Measurements from ENCODE around the gene MEIS2. TPM values are rescaled to one million over a fixed set of nuclear protein-coding genes. Genes with fewer than 3 reads are reported as not detected.

Gene MEIS2
- total RNA-seq, 2 experiments from 2014 or later: not detected

DNA sequence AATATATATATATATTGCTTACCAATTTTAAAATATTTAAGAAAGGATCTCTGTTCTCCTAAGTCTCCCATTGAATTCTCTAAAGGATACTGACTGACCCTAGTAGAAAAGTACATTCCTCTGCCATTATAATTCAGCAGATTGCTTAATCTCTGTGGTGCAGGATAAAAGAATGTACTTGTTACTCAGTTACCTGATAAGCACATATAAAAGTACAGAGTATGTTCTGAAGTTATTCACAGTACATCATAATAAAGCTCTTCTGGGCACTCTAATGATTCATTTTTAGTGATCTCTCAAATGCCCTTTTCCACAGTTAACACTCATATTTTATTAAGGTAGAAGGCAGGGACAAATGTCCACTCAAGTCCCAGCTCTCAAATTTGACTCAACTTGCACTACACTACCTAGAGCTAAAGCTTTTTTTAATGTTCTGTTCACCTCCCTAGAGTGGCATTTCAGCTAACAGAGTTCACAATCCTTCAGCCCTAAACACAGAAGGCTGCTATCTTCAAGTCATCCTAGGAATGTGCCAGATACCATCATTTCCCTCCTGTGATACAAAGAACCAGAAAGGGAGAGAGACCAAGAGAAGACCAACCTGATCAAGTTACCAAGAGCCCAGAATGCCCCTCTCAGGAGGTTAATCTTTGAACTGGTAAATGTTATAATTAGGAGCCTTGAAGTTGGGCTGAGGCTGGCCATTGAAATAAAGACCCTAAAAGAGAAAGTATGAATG, 53.3 kb downstream of the MEIS2 start:
- Mint-ChIP-seq H3K27ac (no peak overlapping the region), H3K27me3 (no peaks in the 10 kb centered on the region), H3K4me3 (no peak overlapping the region), H3K36me3 (ENCODE audit: low read depth) (no peaks in the 10 kb centered on the region), H3K9me3 (no peaks in the 10 kb centered on the region), H3K4me1 (no peaks in the 10 kb centered on the region)
- ChIA-PET CTCF (interaction anchor here (0.9 kb wide), 1 partner anchor 10 kb away, joined by 4 read pairs; no protein-coding TSS in a partner anchor), POLR2A (no interaction called here)
- DNase-seq: no peak

DNA sequence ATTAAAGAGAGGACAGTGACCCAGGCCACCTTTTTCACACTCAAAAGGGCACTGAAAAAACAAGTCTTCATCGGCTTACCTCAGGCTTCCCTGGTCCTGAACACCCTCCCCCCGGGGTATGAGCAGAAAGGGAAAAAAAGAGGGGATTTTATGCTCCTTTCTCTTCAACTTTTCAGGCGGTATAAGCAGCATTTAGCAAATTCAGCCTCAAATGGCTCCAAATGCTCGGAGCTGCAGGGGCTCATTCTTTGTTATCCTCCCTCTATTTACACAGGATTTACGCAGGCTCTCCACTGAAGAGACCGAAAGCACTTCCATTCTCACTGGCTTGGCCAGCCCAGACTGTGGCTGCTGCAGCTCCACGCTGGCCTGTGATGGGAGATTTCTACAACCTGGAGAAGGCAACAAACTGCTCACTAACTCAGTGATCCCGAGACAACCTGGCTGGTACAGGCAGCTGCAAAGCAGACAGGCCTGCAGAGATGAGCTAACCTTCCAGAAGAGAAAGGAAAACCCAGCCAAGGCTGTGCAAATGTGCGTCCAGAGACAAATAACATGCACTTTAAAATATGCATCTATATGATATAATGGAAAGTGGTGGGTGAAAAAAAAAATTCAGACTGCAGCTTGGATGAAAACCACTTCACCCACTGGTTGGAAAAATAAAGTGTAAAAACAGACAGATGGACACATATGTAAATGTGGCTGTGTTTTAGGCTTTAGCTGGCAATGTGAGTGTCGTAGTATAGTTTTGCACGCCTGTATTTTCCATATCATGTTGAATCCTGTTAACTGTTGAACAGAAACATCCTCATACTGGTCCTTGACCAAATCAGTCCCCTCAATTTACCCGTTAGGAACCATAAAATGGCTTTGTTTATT, 54.2 kb downstream of the MEIS2 start:
- no peaks in the 10 kb centered on the region for H3K9me3 Mint-ChIP-seq
- H3K4me3 Mint-ChIP-seq: no peak overlapping the region
- H3K27me3 Mint-ChIP-seq: no peaks in the 10 kb centered on the region
- ChIA-PET POLR2A (no interaction called here), CTCF (interaction anchor here (0.9 to 1.0 kb wide), 2 partner anchors 9 to 23 kb away, joined by 3 to 4 read pairs; no protein-coding TSS in a partner anchor)
- DNase-seq: no peak
- H3K27ac Mint-ChIP-seq: no peak overlapping the region
- no peaks in the 10 kb centered on the region for H3K36me3 Mint-ChIP-seq (ENCODE audit: low read depth)
- H3K4me1 Mint-ChIP-seq: no peaks in the 10 kb centered on the region

GRCh38 chr15:37044915-37045648, 55.3 kb downstream of the MEIS2 start:
- H3K4me1 Mint-ChIP-seq: no peaks in the 10 kb centered on the region
- ChIA-PET CTCF (interaction anchor here (1.0 kb wide), 1 partner anchor 22 kb away, joined by 3 read pairs; no protein-coding TSS in a partner anchor), POLR2A (no interaction called here)
- no peak overlapping the region for H3K27ac Mint-ChIP-seq
- no peaks in the 10 kb centered on the region for H3K27me3 Mint-ChIP-seq
- no peak overlapping the region for H3K4me3 Mint-ChIP-seq
- no peaks in the 10 kb centered on the region for H3K36me3 Mint-ChIP-seq (ENCODE audit: low read depth)
- no peaks in the 10 kb centered on the region for H3K9me3 Mint-ChIP-seq
- no peak for DNase-seq

DNA sequence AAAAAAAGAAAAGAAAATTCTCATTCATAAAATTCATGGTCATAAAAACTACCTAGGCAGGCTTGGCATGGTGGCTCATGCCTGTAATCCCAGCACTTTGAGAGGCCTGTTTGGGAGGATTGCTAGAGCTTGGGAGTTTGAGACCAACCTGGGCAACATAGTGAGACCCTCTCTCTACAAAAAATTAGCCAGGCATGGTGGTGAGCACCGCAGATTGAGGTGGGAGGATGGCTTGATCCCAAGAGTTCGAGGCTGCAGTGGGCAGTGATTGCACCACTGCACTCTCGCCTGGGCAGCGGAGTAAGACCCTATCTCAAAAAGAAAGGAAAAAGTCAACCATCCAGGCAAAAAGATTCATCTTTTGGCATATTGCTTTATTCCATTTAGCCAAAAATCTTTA, 58.5 kb downstream of the MEIS2 start:
- H3K27ac Mint-ChIP-seq: no peak overlapping the region
- H3K36me3 Mint-ChIP-seq (ENCODE audit: low read depth): no peaks in the 10 kb centered on the region
- no peaks in the 10 kb centered on the region for H3K27me3 Mint-ChIP-seq
- H3K9me3 Mint-ChIP-seq: no peaks in the 10 kb centered on the region
- no peak for DNase-seq
- ChIA-PET CTCF (no interaction called here), POLR2A (no interaction called here)
- H3K4me3 Mint-ChIP-seq: no peak overlapping the region
- H3K4me1 Mint-ChIP-seq: no peaks in the 10 kb centered on the region

DNA sequence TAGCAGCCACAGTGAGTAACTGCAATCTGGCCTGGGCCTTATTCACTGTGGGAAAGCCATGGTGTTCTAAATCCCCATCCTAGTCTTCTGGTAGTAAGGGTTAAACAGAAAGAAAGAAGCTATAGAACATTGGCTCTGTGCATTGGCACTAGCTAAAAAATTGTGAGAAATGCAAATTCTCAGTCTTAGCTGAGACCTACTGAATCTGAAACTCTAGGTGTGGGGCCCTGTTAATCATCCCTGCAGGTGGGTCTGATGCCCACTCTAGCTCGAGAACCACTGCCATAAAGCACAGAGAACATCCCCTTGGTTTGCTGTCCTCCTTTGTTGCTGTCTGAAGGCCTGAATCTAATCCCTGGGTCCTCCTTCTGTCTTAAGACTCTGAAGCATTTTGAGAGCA, 59.3 kb downstream of the MEIS2 start:
- CTCF ChIA-PET: no interaction called here
- no peaks in the 10 kb centered on the region for H3K36me3 Mint-ChIP-seq (ENCODE audit: low read depth)
- H3K9me3 Mint-ChIP-seq: no peaks in the 10 kb centered on the region
- no peak overlapping the region for H3K4me3 Mint-ChIP-seq
- H3K4me1 Mint-ChIP-seq: no peaks in the 10 kb centered on the region
- no peak for DNase-seq
- POLR2A ChIA-PET: no interaction called here
- no peak overlapping the region for H3K27ac Mint-ChIP-seq
- no peaks in the 10 kb centered on the region for H3K27me3 Mint-ChIP-seq

DNA sequence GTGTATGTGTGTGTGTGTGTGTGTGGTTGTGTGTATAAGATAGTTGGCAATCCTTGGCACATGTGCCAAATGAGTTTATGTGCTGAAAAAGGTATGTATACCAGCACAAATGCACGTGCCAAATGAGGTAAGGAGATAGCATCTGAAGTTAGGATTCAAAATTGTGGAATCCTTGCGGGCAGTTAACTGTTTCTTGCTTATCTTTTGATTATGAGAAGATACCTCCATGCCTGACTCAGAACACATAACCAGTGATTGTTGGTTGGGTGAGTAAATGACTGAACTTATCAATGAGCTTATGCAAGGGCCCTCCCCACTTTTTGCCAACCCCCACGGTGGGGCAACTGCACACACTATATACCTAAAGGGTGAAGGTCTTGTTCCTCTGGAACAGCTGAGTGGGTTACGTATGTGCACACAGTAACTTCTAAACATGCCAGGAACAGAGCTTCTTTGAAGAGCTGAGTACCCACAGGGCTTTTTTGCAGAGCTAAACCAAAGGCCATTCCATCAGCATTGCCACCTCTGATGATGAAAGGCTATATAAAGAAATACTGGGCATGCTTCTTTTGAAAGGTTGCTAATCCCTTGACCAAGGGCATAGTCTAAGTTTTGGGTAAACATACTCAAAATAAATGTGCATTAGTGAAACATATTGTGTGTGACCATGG, 60.1 kb downstream of the MEIS2 start:
- Mint-ChIP-seq H3K4me1 (no peaks in the 10 kb centered on the region), H3K27ac (no peak overlapping the region), H3K9me3 (no peaks in the 10 kb centered on the region), H3K27me3 (no peaks in the 10 kb centered on the region), H3K4me3 (no peak overlapping the region), H3K36me3 (ENCODE audit: low read depth) (no peaks in the 10 kb centered on the region)
- ChIA-PET CTCF (no interaction called here), POLR2A (no interaction called here)
- no peak for DNase-seq

DNA sequence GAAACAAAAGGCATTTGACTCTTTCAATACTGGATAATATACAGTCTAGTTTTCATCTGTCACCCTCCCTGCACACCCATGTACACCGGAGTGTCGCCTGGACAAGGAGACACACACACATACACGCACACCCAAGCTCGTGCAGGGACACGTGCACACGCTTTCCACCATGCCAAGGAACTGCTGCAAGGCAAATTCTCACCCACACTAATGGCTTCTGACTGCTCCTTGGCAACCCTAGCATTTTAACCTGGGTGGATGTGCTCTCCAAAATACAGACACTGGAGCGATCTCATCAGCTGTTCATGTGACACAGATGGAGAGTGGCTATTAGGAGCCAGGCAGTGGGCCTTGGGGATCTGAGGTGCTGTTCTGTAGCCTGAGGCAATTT, 61.6 kb downstream of the MEIS2 start:
- H3K27ac Mint-ChIP-seq: no peak overlapping the region
- H3K27me3 Mint-ChIP-seq: no peaks in the 10 kb centered on the region
- no peaks in the 10 kb centered on the region for H3K4me1 Mint-ChIP-seq
- H3K4me3 Mint-ChIP-seq: no peak overlapping the region
- DNase-seq: no peak
- CTCF ChIA-PET: no interaction called here
- POLR2A ChIA-PET: no interaction called here
- H3K9me3 Mint-ChIP-seq: no peaks in the 10 kb centered on the region
- no peaks in the 10 kb centered on the region for H3K36me3 Mint-ChIP-seq (ENCODE audit: low read depth)

GRCh38 chr15:37037850-37038715, 62.3 kb downstream of the MEIS2 start:
- H3K9me3 Mint-ChIP-seq: no peaks in the 10 kb centered on the region
- DNase-seq: no peak
- CTCF ChIA-PET: interaction anchor here (1.6 kb wide), 1 partner anchor 8 kb away, joined by 4 read pairs; no protein-coding TSS in a partner anchor
- H3K27me3 Mint-ChIP-seq: no peaks in the 10 kb centered on the region
- no peak overlapping the region for H3K27ac Mint-ChIP-seq
- no peaks in the 10 kb centered on the region for H3K36me3 Mint-ChIP-seq (ENCODE audit: low read depth)
- no peak overlapping the region for H3K4me3 Mint-ChIP-seq
- POLR2A ChIA-PET: no interaction called here
- no peaks in the 10 kb centered on the region for H3K4me1 Mint-ChIP-seq

- CTCF ChIA-PET: interaction anchor here (1.6 kb wide), 1 partner anchor 9 kb away, joined by 4 read pairs; no protein-coding TSS in a partner anchor
- POLR2A ChIA-PET: no interaction called here
- Mint-ChIP-seq H3K4me3 (no peak overlapping the region), H3K36me3 (ENCODE audit: low read depth) (no peaks in the 10 kb centered on the region), H3K27me3 (no peaks in the 10 kb centered on the region), H3K4me1 (no peaks in the 10 kb centered on the region), H3K27ac (no peak overlapping the region), H3K9me3 (no peaks in the 10 kb centered on the region)
- no peak for DNase-seq
Observed at GRCh38 chr15:37037071-37037655, 63.2 kb downstream of the MEIS2 start.

- no peak overlapping the region for H3K27ac Mint-ChIP-seq
- H3K9me3 Mint-ChIP-seq: no peaks in the 10 kb centered on the region
- no peak overlapping the region for H3K4me3 Mint-ChIP-seq
- ChIA-PET CTCF (no interaction called here), POLR2A (no interaction called here)
- no peak for DNase-seq
- H3K36me3 Mint-ChIP-seq (ENCODE audit: low read depth): no peaks in the 10 kb centered on the region
- H3K27me3 Mint-ChIP-seq: no peaks in the 10 kb centered on the region
- H3K4me1 Mint-ChIP-seq: no peaks in the 10 kb centered on the region
Observed at GRCh38 chr15:37034835-37035748, 65.3 kb downstream of the MEIS2 start.

DNA sequence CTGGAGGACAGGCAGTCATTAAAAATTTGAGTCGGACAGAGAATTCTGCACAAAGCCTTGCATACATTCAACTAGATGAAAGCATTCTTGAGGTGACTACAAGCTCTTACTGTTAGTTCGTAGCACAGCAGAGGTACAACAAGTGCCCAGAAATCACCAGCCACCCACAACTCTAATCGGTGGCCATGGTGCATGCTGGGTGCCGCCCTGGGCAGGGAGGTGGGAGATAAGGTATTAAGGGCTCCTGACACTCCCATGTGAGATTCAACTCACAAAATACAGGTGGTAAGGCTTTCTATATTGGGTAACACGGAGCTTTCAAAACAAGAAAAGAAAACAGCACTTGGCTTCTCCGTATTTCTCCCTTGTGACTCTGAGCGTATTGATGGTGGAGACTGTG, 66.0 kb downstream of the MEIS2 start:
- no peaks in the 10 kb centered on the region for H3K36me3 Mint-ChIP-seq (ENCODE audit: low read depth)

More for the DNA sequence above, 66.0 kb downstream of the MEIS2 start:
- no peaks in the 10 kb centered on the region for H3K9me3 Mint-ChIP-seq
- H3K27me3 Mint-ChIP-seq: no peaks in the 10 kb centered on the region
- POLR2A ChIA-PET: no interaction called here
- H3K4me3 Mint-ChIP-seq: no peak overlapping the region
- no peaks in the 10 kb centered on the region for H3K4me1 Mint-ChIP-seq
- no peak overlapping the region for H3K27ac Mint-ChIP-seq
- CTCF ChIA-PET: no interaction called here
- no peak for DNase-seq

Measured in activated CD4-positive, alpha-beta T cell treated with anti-CD3 and anti-CD28 coated beads, Interleukin-2, amount 10 ng/mL, durations not matched to agents 7 days and 5 days (primary cell).